ENCODE results near the gene RBM4B.

- TF ChIP-seq, protein P1, sequence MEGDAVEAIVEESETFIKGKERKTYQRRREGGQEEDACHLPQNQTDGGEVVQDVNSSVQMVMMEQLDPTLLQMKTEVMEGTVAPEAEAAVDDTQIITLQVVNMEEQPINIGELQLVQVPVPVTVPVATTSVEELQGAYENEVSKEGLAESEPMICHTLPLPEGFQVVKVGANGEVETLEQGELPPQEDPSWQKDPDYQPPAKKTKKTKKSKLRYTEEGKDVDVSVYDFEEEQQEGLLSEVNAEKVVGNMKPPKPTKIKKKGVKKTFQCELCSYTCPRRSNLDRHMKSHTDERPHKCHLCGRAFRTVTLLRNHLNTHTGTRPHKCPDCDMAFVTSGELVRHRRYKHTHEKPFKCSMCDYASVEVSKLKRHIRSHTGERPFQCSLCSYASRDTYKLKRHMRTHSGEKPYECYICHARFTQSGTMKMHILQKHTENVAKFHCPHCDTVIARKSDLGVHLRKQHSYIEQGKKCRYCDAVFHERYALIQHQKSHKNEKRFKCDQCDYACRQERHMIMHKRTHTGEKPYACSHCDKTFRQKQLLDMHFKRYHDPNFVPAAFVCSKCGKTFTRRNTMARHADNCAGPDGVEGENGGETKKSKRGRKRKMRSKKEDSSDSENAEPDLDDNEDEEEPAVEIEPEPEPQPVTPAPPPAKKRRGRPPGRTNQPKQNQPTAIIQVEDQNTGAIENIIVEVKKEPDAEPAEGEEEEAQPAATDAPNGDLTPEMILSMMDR (conservative IDR thresholded peaks at IDR 0.05; ENCODE audit: low read length): no peak
- no peak for TF ChIP-seq EZH2phosphoT487 (IDR thresholded peaks at IDR 0.05; ENCODE audit: borderline replicate concordance)
Measured at GRCh38 chr11:66708094-66708493, 30.4 kb upstream of the RBM4B start.

Measured in Loucy (cell line).